ENCODE measurements around the gene DARS1. TPM values are rescaled to one million over a fixed set of nuclear protein-coding genes. Genes with fewer than 3 reads are reported as not detected.
"Not testable (repeated sequence)": the region's sequence is repeated elsewhere in the genome, so short reads cannot be mapped to it uniquely, and the experiment has no call there.

DARS1 gene
- total and polyA plus RNA-seq, 9 donors = 55.2 to 79.5 (median 69.7) TPM

DNA sequence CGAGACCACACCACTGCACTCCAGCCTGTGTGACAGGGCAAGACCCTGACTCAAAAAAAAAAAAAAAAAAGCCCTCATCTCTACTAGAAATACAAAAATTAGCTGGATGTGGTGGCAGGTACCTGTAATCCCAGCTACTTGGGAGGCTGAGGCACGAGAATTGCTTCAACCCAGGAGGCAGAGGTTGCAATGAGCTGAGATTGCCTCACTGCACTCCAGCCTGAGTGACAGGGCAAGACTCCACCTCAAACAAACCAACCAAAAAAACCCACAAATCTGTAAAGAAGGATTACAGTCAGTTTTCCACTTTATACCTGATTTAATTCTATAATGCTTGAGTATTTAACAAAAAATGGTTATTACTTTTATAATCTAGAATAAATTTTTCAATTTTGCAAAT, 9.7 kb downstream of the DARS1 start:
- no peak for DNase-seq
- H3K27ac ChIP-seq = no peak overlapping the region
- peaks cover 0 to 3% of the 10 kb centered on the region in 2 donors for H3K9me3 ChIP-seq
- H3K36me3 ChIP-seq = peaks cover 2% of the 10 kb centered on the region
- intact Hi-C loops (cut with DNase I) = no loop called here
- H3K4me1 ChIP-seq (ENCODE audit: insufficient read depth) = no peaks in the 10 kb centered on the region
- TF ChIP-seq EP300 (IDR thresholded peaks at IDR 0.05) = no peak
- TF ChIP-seq, protein P1, sequence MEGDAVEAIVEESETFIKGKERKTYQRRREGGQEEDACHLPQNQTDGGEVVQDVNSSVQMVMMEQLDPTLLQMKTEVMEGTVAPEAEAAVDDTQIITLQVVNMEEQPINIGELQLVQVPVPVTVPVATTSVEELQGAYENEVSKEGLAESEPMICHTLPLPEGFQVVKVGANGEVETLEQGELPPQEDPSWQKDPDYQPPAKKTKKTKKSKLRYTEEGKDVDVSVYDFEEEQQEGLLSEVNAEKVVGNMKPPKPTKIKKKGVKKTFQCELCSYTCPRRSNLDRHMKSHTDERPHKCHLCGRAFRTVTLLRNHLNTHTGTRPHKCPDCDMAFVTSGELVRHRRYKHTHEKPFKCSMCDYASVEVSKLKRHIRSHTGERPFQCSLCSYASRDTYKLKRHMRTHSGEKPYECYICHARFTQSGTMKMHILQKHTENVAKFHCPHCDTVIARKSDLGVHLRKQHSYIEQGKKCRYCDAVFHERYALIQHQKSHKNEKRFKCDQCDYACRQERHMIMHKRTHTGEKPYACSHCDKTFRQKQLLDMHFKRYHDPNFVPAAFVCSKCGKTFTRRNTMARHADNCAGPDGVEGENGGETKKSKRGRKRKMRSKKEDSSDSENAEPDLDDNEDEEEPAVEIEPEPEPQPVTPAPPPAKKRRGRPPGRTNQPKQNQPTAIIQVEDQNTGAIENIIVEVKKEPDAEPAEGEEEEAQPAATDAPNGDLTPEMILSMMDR (IDR thresholded peaks at IDR 0.05) = no peak
- no peak for TF ChIP-seq POLR2A (IDR thresholded peaks at IDR 0.05)
- 95 to 97% (median 96%) methylated on average over 2 of the region's 2 CpGs for WGBS, 3 donors
- H3K27me3 ChIP-seq = no peaks in the 10 kb centered on the region
- H3K4me3 ChIP-seq = no peak overlapping the region

DNA sequence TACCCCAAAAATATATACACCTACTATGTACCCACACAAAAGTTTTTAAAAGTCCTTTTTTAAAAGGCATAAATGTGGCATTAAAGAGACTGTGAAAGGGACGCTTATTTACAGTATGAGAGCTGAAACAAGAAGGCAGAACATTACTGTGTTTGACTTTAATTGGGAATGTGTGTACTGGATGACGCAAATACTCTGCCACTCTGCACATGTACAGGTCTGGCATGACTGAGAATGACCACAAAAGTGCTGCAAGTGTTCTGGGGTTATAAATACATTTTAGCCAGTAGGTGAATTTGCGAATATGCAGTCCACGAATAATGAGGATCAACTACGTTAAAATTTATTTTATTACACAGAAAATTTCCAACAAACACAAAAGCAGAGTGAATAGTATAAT, 11.4 kb downstream of the DARS1 start:
- Histone ChIP-seq H3K9me3 (peaks cover 0 to 3% of the 10 kb centered on the region in 2 donors), H3K27me3 (no peaks in the 10 kb centered on the region), H3K4me3 (no peak overlapping the region), H3K27ac (no peak overlapping the region), H3K36me3 (peaks cover 2% of the 10 kb centered on the region), H3K4me1 (ENCODE audit: insufficient read depth) (no peaks in the 10 kb centered on the region)
- DNase-seq = no peak
- WGBS, 3 donors = 93% methylated on average over 5 of the region's 5 CpGs
- intact Hi-C loops (cut with DNase I) = no loop called here
- TF ChIP-seq POLR2A (IDR thresholded peaks at IDR 0.05) = no peak

DNA sequence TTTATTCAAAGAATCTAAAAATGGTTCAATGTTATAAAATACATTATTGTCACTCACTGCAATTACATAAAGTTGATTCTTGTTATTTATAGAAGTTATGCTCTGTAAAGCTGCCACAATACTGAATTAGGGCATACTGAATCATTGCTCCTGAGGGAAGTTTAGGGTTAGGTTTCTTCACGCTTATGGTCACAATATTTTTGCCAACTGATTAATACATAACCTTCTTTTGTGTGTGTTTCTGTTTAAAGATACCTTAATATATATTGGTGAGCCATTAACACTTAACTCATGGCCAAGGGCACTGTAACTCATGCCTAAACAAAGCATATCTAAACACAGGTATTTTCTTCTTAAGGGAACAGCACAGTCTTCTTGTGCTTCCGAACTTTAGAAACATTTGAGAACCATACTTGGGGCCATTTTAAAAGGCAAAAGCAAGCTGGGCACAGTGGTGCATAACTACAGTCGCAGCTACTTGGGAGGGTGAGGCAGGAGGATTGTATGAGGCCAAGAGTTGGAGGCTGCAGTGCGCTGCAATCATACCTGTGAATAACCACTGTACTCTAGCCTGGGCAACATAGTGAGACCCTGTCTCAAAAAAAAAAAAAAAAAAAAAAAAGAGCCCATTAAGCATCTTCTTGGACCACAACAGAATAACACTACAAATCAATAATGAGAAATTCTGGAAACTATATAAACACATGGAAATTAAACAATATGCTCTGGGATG, 15.6 kb downstream of the DARS1 start:
- Histone ChIP-seq H3K27me3 (no peaks in the 10 kb centered on the region), H3K9me3 (peaks cover 0 to 3% of the 10 kb centered on the region in 2 donors), H3K4me3 (no peak overlapping the region), H3K27ac (no peak overlapping the region), H3K4me1 (ENCODE audit: insufficient read depth) (no peaks in the 10 kb centered on the region), H3K36me3 (no peaks in the 10 kb centered on the region)
- intact Hi-C loops (cut with DNase I) = no loop called here
- no peak for DNase-seq
- TF ChIP-seq EP300 (IDR thresholded peaks at IDR 0.05) (no peak), POLR2A (IDR thresholded peaks at IDR 0.05) (no peak)
- TF ChIP-seq, protein P1 (IDR thresholded peaks at IDR 0.05) = no peak
- WGBS, 3 donors = 96 to 99% (median 96%) methylated on average over 4 of the region's 4 CpGs

DNA sequence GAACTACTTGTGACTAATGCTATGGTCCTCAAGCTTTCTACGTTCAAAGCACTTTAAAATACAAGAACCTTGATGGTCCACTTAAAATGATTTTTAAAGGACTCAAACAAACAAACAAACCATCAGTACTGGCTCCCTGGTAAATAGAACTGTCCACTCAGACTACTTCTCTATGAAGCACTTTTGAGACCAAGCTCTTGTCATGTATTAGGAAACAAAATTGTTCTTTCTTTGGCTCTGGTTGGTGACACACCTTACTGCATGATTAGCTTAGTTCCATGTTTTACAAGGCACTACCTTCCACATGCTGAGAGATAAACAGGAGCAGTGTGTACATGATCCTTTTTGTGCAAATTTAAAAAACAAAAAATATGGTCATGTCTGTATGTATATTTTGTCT, 19.7 kb downstream of the DARS1 start:
- Histone ChIP-seq H3K27ac (no peak overlapping the region), H3K27me3 (no peaks in the 10 kb centered on the region), H3K4me1 (ENCODE audit: insufficient read depth) (peaks cover 2% of the 10 kb centered on the region), H3K4me3 (no peak overlapping the region), H3K9me3 (no peaks in the 10 kb centered on the region), H3K36me3 (no peaks in the 10 kb centered on the region)
- TF ChIP-seq, protein P1 (IDR thresholded peaks at IDR 0.05) = no peak
- 96 to 98% (median 97%) methylated on average over 1 of the region's 1 CpG for WGBS, 3 donors
- intact Hi-C loops (cut with DNase I) = no loop called here
- DNase-seq = no peak

- H3K27me3 ChIP-seq; H3K4me1 ChIP-seq (ENCODE audit: insufficient read depth); H3K36me3 ChIP-seq; H3K9me3 ChIP-seq; H3K27ac ChIP-seq; intact Hi-C loops (cut with DNase I); DNase-seq; H3K4me3 ChIP-seq: not testable (repeated sequence)
- 91 to 93% (median 93%) methylated on average over 11 of the region's 11 CpGs for WGBS, 3 donors
These were observed 21.0 kb downstream of the DARS1 start for GRCh38 chr2:135964404-135964803.
